DMS153 treated with DMSO at 0.1 percent for 48 hours (cell line): ENCODE results near the gene IRAK1BP1.
"Not testable (repeated sequence)": the region's sequence is repeated elsewhere in the genome, so short reads cannot be mapped to it uniquely, and the experiment has no call there.

Experiments used
- DNase-seq: peaks from one replicate; lab custom pipeline; 2025; ENCODE audit not compliant: unreplicated experiment; lab: John Stamatoyannopoulos, UW

The IRAK1BP1 gene

DNA sequence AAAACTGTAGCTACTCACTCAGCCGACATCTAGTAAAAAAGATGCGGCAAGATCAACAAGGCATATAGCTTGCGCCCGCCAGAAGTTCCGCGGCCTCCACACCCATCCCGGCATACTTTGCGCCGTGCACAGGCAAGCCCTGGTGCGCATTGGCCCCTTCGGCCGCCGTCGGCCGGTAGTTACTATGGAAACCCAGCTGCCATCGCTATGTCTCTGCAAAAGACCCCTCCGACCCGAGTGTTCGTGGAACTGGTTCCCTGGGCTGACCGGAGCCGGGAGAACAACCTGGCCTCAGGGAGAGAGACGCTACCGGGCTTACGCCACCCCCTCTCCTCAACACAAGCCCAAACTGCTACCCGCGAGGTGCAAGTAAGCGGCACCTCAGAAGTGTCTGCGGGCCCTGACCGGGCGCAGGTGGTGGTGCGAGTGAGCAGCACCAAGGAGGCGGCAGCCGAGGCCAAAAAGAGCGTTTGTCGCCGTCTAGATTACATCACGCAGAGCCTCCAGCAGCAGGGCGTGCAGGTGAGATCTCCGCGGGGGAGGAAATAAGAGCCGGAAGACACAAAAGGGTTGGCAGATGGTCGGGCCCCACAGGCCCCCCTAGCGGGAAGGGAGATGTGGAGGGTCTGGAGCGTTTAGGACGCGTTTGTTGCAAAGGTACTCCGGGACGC is at the start of gene IRAK1BP1:
IRAK1BP1 (plus strand) TSS at position 182 of the 671 bp plus-strand sequence; CDS start at position 208, 26 bp downstream.
- peak; percentile 92 for DNase-seq

DNA sequence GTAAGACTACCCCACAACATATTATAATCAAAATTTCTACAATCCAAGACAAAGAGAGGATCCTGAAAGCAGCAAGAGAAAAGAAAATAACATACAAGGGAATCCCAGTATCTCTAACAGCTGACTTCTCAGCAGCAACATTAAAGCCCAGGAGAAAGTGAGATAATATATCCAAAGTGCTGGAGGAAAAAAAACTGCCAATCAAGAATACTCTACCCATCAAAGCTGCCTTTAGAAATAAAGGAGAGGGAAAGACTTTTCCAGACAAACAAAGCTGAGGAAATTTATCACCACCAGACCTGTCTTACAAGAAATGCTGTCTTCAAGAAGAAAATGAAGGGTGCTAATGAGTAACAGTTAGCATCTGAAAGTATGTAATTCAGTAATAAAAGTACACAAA is 43.3 kb upstream of the IRAK1BP1 start:
- no peak for DNase-seq

GRCh38 chr6:78829407-78829806 is 37.9 kb upstream of the IRAK1BP1 start:
- no peak for DNase-seq

DNA sequence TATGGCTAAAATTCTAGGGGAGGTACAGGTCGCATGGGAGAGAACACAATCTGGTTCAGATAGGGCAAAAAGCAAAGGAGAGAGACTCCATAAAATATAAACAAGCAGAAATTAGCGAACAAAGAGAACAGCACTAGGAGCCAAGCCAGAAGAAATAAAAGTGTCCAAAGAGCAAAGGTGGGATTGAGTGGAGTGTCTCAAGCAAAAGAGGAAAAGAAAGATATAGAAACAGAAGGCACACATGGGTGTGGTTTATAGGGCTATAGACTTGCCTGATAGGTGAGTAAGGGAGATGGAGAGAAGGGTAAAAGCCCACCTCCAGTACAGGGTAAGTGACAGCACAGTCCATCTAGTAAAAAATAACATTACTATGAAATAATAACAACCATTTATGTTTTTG is 36.5 kb upstream of the IRAK1BP1 start:
- no peak for DNase-seq

- DNase-seq: no peak
Measured at GRCh38 chr6:78831492-78831891, 35.9 kb upstream of the IRAK1BP1 start.

DNA sequence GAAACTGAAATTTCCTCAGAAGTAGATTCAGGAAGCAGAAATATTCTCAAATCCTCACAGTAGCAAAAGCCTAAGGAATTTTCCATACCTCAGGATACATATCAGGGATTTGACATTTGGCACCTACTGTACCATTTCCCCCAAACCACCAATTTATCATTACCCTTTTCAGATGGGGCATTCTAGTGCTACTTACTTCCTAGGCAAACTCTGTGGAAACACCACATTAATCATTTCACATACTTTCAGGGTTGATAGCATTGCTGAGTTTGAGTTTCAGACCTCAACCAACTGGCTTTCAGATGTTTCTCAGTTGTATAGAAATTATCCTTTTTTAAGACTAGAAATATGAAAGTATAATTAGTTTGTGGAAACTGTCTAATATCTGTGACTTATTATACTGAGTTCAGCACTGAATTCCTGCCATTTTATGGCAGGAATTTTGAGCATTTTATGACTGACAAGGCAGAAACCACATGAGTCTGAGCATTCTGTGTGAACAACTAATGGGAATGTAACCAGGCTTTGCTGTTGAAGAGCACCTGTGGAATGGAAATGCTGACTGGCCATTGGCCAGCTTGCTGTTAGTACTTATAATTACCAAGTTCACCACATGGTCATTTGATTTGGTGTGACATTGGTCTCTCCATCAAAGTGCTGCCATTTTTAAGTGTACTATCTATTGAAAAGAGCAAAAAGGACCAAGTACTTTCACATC is 35.1 kb upstream of the IRAK1BP1 start:
- DNase-seq: no peak

DNA sequence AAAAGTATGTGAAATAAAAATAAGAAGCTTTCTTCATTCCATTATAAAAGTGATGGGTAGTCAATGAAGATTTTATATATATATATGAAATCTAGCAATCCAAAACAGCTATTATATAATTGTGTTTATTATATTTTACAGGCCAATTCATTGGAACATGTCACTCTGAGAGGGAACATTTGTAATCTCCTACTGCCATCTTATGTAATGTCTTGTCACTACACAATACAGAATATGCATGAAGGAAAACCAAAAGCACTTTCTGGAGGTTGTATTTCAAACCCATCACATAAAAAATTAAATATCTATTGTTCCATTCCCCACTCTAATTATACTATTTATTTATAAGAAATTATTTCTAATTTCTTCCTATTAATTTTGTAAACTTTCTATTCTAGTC is 31.5 kb upstream of the IRAK1BP1 start:
- DNase-seq: peak; percentile 27

DNA sequence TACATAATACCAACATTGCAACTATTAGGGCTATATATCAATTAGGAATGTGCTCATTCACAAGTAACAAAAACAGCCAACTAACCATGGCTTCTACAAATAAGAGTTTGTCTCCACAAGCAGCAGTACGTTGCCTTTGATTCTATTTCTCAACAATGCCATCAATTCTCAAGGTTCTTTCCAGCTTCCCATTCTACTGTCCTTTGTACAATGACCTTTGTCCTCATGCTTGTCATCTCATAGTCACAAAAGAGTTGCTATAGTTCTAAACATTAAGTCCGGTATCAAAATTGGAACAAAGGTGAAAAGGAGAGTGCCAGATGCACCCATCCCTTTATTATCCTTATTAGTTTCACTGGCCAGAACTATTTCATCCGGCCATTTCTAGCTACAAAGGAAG is 30.8 kb upstream of the IRAK1BP1 start:
- DNase-seq: no peak

DNA sequence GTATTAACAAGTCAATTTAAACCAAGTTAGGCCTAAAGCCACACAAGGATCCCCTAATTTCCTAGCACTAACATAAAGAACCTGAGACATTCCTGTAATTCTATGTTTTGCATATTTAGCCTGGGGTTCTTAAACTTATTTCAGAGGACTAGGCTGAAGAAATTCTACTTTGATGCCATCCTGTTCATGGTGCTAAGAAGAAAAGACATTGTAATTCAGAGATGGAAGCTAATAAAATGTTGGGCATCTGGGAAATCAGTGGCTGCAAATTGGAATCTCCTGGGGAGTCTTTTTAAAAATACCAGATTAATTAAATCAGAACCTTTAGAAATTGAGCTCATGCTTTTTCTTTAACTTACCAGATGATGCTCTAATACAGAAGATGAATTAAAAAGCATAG is 26.2 kb upstream of the IRAK1BP1 start:
- DNase-seq: no peak

- no peak for DNase-seq
Measured at GRCh38 chr6:78842953-78843352, 24.4 kb upstream of the IRAK1BP1 start.

DNA sequence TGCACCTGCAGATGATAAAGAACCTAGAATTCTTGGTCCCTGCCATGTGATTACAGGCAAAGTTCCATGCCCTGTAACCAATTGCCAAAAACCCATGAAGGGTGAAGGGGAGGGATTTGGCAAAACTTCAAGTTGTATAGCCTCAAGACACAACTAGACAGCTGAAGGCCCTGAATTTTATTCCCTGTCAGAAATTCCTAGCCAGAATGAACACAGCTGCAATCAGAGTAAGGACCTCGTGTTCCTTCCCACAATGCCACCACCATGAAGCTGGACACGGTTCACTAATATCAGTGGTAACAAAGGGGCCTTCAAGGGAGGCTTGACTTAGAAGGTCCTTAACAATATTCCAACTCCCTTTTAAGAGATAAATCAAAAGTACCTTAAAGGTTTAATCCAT is 22.5 kb upstream of the IRAK1BP1 start:
- no peak for DNase-seq

DNA sequence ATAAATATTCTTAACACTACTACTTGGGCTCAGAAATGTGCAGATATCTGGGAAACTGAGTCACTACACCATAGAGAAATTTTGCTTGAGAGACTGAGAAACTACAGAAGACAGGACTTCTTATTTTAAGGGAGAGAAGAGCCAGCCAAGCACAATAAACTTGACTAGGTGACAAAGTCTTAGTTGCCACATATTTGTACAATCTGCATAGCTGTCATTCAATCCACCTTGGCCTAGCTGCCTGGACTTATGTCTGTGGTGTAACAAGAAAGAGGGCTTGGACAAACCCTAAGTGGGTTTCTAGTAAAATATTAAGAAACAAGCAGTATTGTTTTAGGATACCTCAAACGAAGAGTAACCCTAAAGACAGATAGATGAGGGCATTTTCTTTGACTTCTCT is 21.8 kb upstream of the IRAK1BP1 start:
- no peak for DNase-seq

- DNase-seq: no peak
Measured at GRCh38 chr6:78850621-78851020, 16.7 kb upstream of the IRAK1BP1 start.

DNA sequence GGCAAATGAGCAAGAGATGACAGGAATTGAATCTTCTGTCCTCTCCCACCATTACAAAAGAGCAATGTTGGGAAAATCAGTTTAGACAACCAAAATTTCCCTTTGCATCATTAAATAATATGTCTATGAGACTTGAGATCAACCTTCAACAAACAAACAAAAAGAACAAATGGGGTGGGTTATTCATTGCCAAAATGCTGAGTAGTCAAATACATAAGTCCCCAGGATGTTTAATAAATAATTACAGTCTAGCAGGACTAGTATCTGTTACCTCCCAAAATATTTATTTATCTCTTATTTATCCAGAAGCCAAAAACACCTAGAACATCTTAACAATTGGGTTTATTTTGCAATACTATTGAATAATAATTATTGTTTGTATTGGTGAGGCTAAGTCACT is 16.2 kb upstream of the IRAK1BP1 start:
- DNase-seq: no peak

GRCh38 chr6:78854546-78854945 is 12.8 kb upstream of the IRAK1BP1 start:
- DNase-seq: no peak

- DNase-seq: not testable (repeated sequence)
Measured at GRCh38 chr6:78858339-78858938, 8.9 kb upstream of the IRAK1BP1 start.

DNA sequence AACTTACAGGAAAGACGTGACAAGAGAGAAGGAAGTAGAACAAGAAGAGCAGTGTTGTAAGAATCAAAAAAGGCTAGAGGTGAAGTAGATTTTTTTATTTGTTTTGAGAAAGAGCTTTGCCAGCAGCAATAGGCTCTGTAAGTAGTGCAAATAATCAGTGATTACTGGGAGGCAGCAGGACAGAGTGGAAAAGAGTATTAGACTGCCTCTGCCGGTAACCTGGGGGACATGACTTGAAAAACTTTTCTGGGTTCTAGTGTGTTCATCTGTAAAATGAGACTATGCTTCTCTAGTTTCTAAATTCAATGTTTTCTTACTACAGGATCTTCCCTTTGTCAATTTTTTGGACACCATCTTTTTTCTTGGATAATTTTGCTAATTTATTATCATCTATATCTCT is 5.8 kb upstream of the IRAK1BP1 start:
- DNase-seq: no peak

DNA sequence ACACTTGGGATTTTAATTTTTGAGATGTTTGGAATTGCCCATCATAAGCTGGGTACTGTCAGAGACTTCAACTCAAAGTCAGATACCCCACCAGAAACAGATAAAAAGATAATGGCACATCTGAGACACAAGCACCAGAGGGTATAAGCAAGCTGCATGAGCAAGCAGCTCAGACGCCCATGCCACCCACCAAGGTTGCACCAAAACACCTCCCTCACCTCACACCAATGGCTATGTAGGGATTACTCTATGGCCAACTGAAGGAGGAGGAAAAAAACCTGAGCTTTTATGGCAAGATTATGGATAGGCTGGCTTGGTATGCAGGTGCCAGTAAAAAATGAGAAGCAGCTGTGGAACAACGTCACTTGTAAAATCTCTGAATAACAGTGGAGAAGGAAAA is 3.8 kb upstream of the IRAK1BP1 start:
- DNase-seq: no peak

- no peak for DNase-seq
Measured at GRCh38 chr6:78864957-78865356, 2.4 kb upstream of the IRAK1BP1 start.

DNA sequence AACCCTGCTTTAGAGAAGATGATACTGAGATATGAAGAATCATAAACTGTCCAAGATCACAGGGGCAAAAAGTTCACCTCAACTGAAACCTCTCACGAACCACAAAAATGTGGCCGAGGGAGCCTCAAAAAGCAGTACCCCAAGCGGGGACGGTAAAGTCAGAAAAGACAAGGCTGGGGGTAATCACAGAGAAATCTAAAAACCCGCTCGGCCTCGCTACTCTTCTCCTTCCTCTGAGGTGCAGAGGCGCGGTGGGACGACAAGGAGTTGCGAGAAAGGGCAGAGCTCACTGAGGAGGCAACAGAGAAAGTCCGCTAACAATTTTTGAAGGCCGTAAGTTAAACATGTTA is 356 bp upstream of the IRAK1BP1 start:
- DNase-seq: no peak

DNA sequence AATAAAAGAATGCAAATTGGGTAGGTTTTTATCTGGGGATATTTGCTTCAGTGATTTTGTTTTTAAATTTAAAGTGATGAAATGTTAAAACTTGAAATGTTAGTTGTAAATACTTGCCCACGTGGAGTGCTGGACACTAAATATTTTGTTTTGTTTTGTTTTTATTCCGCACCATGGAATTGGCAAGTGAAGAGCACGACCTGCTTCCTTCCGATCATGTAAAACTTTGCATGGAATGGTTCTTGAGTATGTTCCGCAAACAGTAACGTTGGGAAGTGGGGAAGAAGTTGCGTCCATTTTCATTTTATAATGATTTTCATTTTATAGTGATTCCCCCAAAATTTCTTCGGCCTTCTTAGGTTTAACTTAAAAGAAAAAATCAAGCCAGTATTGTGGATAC is 765 bp downstream of the IRAK1BP1 start:
- no peak for DNase-seq

DNA sequence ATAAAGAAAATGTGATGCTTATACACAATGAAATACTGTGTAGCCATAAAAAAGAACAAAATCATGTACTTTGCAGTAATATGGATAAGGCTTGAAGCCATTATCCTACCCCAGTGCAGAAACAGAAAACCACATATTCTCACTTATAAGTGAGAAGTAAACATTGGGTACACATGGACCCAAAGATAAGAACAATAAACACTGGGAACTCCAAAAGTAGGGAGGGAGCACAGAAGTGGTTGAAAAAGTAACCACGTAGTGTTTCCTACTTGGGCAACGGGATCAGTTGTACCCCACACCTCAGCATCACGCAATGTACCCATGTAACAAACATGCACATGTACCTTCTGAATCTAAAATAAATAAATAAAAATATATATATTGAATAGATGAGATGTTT is 8.2 kb downstream of the IRAK1BP1 start:
- DNase-seq: no peak
